Activated naive CD8-positive, alpha-beta T cell treated with anti-CD3 and anti-CD28 coated beads for 36 hours (primary cell): ENCODE data around the gene INO80. TPM values are rescaled to one million over a fixed set of nuclear protein-coding genes. Genes with fewer than 3 reads are reported as not detected.

ENCODE experiments used
- DNase-seq: peaks from one replicate; pipeline ENCODE4 v3.0.0; 2021
- H3K27ac Mint-ChIP-seq: one replicate; pipeline ENCODE4 v1.8.0; 2022; ENCODE audit warnings: mild to moderate bottlenecking, moderate library complexity, mixed read lengths
- H3K27me3 Mint-ChIP-seq: one replicate; pipeline ENCODE4 v1.8.0; 2022; ENCODE audit warnings: mild to moderate bottlenecking, mixed read lengths
- H3K36me3 Mint-ChIP-seq: one replicate; pipeline ENCODE4 v1.8.0; 2021; ENCODE audit warnings: mild to moderate bottlenecking, mixed read lengths
- H3K4me1 Mint-ChIP-seq: one replicate; pipeline ENCODE4 v1.8.0; 2021; ENCODE audit warnings: mixed read lengths
- H3K4me3 Mint-ChIP-seq: one replicate; pipeline ENCODE4 v1.8.0; 2022; ENCODE audit warnings: mild to moderate bottlenecking, moderate library complexity, mixed read lengths
- H3K9me3 Mint-ChIP-seq: one replicate; pipeline ENCODE4 v1.8.0; 2022; ENCODE audit warnings: mixed read lengths
- total RNA-seq, 2 experiments: library from RNA; stranded (reverse); gene quantifications; one replicate each; pipeline ENCODE4 v1.2.3, GENCODE V29; 2021

The INO80 gene
- total RNA-seq, 2 experiments from 2014 or later: 26.1 to 26.3 TPM

- H3K36me3 Mint-ChIP-seq: no peaks in the 10 kb centered on the region
- peaks cover 17% of the 10 kb centered on the region for H3K4me1 Mint-ChIP-seq
- DNase-seq: no peak
- peaks cover 5% of the 10 kb centered on the region for H3K27me3 Mint-ChIP-seq
- no peaks in the 10 kb centered on the region for H3K9me3 Mint-ChIP-seq
- no peak overlapping the region for H3K27ac Mint-ChIP-seq
- no peak overlapping the region for H3K4me3 Mint-ChIP-seq
These were observed 179.1 kb downstream of the INO80 start for GRCh38 chr15:40936709-40937666.

- Mint-ChIP-seq H3K4me3 (no peak overlapping the region), H3K4me1 (peaks cover 20% of the 10 kb centered on the region), H3K9me3 (no peaks in the 10 kb centered on the region), H3K36me3 (no peaks in the 10 kb centered on the region), H3K27me3 (peaks cover 12% of the 10 kb centered on the region), H3K27ac (no peak overlapping the region)
- DNase-seq: no peak
These were observed 179.8 kb downstream of the INO80 start for GRCh38 chr15:40936234-40936708.

GRCh38 chr15:40934457-40934856 is 181.6 kb downstream of the INO80 start:
- DNase-seq: no peak
- Mint-ChIP-seq H3K4me3 (no peak overlapping the region), H3K9me3 (no peaks in the 10 kb centered on the region), H3K36me3 (no peaks in the 10 kb centered on the region), H3K4me1 (peaks cover 15% of the 10 kb centered on the region), H3K27me3 (peaks cover 30% of the 10 kb centered on the region), H3K27ac (no peak overlapping the region)

GRCh38 chr15:40933517-40933902 is 182.6 kb downstream of the INO80 start:
- peaks cover 19% of the 10 kb centered on the region for H3K4me1 Mint-ChIP-seq
- DNase-seq: no peak
- no peak overlapping the region for H3K27ac Mint-ChIP-seq
- no peak overlapping the region for H3K4me3 Mint-ChIP-seq
- H3K27me3 Mint-ChIP-seq: peaks cover 40% of the 10 kb centered on the region
- no peaks in the 10 kb centered on the region for H3K36me3 Mint-ChIP-seq
- H3K9me3 Mint-ChIP-seq: no peaks in the 10 kb centered on the region

DNA sequence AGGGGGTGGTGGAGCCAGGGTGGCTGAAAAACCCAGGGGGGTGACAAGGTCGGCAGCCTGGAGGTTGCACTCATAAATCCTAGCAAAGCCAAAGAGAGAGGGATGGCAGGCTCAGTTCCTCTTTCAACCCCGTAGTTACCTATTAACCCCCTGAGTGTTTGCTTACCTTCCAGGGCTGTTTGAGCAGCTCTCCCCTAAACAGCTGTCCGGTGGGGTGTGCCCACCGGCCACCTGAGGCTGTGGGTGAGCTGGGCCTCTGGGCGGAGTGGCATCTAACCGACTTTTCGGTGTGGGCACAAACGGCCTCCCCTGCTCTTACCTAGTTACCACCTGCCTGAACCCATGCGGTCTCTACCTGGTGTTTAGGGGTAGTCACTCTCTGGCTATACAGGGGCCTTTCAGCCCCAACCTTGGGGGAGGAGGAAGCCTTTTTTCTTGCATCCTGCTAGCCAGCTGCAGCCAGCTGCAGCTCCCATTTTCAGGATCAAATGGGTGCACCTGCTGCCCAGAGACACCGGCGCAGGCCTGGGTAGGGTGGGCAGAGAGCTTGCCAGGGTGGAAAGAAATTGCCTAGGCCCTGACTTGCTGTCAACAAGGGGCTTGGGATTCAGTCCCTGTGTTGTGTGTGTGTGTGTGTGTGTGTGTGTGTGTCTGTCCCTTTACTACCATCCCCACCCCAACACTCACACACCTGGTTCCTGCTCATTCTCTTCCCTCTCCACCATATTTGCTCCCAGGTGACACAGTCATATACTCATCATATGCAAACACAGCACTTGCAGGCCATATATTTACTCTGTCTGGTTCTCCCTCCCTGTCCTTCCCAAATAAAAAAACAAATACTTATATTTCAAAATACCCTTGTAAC is 183.2 kb downstream of the INO80 start:
- Mint-ChIP-seq H3K4me3 (no peak overlapping the region), H3K4me1 (peaks cover 19% of the 10 kb centered on the region), H3K27me3 (peaks cover 45% of the 10 kb centered on the region), H3K36me3 (no peaks in the 10 kb centered on the region), H3K9me3 (no peaks in the 10 kb centered on the region), H3K27ac (no peak overlapping the region)
- DNase-seq: no peak

GRCh38 chr15:40932156-40932555 is 183.9 kb downstream of the INO80 start:
- Mint-ChIP-seq H3K27ac (no peak overlapping the region), H3K36me3 (no peaks in the 10 kb centered on the region), H3K27me3 (peaks cover 51% of the 10 kb centered on the region), H3K9me3 (no peaks in the 10 kb centered on the region), H3K4me3 (no peak overlapping the region), H3K4me1 (peaks cover 21% of the 10 kb centered on the region)
- no peak for DNase-seq

DNA sequence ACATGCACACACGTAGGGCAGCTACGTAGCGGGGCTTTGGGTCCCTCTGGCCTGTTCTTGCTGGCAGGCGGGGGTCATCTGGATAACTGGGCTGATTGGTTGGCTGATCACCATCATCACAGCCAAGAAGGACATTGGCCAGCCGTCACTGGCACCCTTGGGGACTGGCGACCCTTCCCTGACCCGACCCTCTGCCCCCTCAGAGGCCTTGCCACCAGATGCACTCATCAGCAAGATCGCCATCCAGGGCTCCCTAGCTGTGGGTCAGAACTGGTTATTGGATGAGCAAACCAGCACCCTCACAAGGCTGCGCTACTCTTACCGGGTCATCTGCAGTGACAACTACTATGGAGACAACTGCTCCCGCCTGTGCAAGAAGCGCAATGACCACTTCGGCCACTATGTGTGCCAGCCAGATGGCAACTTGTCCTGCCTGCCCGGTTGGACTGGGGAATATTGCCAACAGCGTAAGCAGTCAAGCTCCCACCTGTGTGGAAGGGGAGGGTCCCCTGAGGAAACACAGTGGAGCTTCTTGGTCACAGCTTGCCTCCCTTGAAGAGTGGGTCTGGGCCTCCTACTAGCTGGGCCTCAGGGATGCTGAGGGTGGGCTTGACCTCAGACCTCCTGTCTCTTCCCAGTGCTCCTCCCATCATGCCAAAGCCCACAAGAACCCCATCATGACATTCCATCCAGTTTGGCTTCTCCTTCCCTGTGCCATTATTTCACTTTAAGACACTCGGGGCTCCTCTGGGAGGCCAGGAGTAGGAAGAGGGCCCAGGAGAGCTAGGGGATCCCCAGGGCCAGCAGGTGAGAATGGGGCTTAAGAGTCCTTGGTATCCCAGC is 184.6 kb downstream of the INO80 start:
- DNase-seq: no peak
- Mint-ChIP-seq H3K9me3 (no peaks in the 10 kb centered on the region), H3K4me3 (no peak overlapping the region), H3K27me3 (peaks cover 58% of the 10 kb centered on the region), H3K4me1 (peaks cover 27% of the 10 kb centered on the region), H3K36me3 (no peaks in the 10 kb centered on the region), H3K27ac (no peak overlapping the region)

DNA sequence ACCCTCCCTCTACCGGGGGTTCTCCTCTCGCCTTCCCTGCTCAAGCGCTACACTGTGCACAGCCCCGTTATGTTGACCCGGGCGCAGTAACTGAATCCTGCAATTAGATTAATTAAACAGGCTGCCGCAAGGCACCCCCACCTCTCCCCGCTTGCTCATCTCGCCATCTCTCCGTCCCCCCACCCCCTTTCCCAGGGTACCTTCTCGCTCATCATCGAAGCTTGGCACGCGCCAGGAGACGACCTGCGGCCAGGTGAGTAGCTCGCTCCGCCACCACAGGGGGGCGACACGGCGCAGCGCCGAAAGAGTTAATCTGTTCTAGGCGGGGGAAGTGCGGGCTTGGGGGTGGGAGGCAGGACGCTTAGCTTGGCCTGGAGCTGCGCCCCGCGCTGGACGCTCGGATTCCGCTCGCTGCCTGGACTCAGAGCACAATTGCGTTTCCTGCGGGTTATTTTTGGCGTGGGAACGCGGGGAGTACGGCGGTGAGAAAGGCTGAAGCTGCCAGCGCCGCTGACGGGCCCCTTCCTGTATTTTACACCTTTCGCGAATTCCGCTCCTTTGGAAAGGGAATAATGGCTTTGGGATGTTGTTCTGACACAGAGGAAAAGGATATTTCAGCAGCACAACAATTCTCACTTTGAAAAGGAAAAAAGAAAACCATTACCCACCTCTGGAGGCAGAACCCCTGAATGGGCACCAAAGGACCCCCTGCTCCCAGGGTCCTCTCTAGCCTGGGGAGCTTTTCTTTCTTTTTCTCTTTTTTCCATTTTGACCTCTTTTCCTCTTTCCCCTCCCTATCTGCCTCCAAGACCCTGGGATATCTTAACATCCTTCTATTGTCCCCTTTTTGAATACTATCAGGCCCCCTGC is 185.4 kb downstream of the INO80 start:
- peaks cover 66% of the 10 kb centered on the region for H3K27me3 Mint-ChIP-seq
- no peaks in the 10 kb centered on the region for H3K9me3 Mint-ChIP-seq
- H3K36me3 Mint-ChIP-seq: no peaks in the 10 kb centered on the region
- H3K4me1 Mint-ChIP-seq: peaks cover 29% of the 10 kb centered on the region
- H3K27ac Mint-ChIP-seq: no peak overlapping the region
- H3K4me3 Mint-ChIP-seq: peak overlapping the region; percentile 30
- DNase-seq: peak; percentile 68

- H3K4me1 Mint-ChIP-seq: peaks cover 31% of the 10 kb centered on the region
- H3K9me3 Mint-ChIP-seq: no peaks in the 10 kb centered on the region
- H3K27ac Mint-ChIP-seq: no peak overlapping the region
- no peak for DNase-seq
- H3K27me3 Mint-ChIP-seq: peaks cover 74% of the 10 kb centered on the region
- peak overlapping the region; percentile 30 for H3K4me3 Mint-ChIP-seq
- no peaks in the 10 kb centered on the region for H3K36me3 Mint-ChIP-seq
These were observed 186.2 kb downstream of the INO80 start for GRCh38 chr15:40929660-40930429.

Other genes with a start within 250 kb of the INO80 start
- under 1 TPM; 0.45 to 0.50 TPM for gene RHOV, start 242.0 kb downstream of the INO80 start, total RNA-seq
- gene VPS18, start 221.8 kb downstream of the INO80 start, total RNA-seq: 10 to 100 TPM; 12.1 to 13.2 TPM
- not detected for gene DLL4, start 186.9 kb downstream of the INO80 start, total RNA-seq
- gene CHAC1, start 162.8 kb downstream of the INO80 start, total RNA-seq: 10 to 100 TPM; 43.9 to 45.8 TPM
- not detected for gene EXD1, start 114.5 kb upstream of the INO80 start, total RNA-seq
- gene CHP1, start 115.0 kb upstream of the INO80 start, total RNA-seq: 10 to 100 TPM; 29.1 to 32.8 TPM
- gene OIP5, start 216.3 kb upstream of the INO80 start, total RNA-seq: 10 to 100 TPM; 21.6 to 23.0 TPM
- gene NUSAP1, start 216.6 kb upstream of the INO80 start, total RNA-seq: 100 to 1,000 TPM; 155 to 165 TPM